H1 (cell line): ENCODE data around the gene RPS6KA2. TPM values are rescaled to one million over a fixed set of nuclear protein-coding genes. Genes with fewer than 3 reads are reported as not detected.

Source experiments
- CTCF ChIA-PET: fragments of 300-600 bp; sonication (Branson Sonifier 250); formaldehyde crosslinking; loops from one replicate; lab custom pipeline; 2021; ENCODE audit not compliant: partially characterized antibody; lab: Charles Lee
- POLR2A ChIA-PET: fragments of 300-600 bp; sonication (Branson Sonifier 250); formaldehyde crosslinking; loops from one replicate; lab custom pipeline; 2021; ENCODE audit warnings: inconsistent platforms; ENCODE audit not compliant: partially characterized antibody; lab: Charles Lee
- DNase-seq, 2 experiments: peaks; one replicate each; pipeline versions ENCODE4 v3.0.0 to v3.0.0-alpha.2; 2010 to 2022; ENCODE audit warnings: low spot score in 2 of 2, low read depth in 1 of 2, mixed read lengths in 1 of 2
- FAIRE-seq: peaks from 2 replicates; lab custom pipeline; 2011; peaks lifted over from hg19 to GRCh38; lab: Jason Lieb, UNC
- H2AFZ ChIP-seq: 2 replicates; pipeline ENCODE4 v1.8.1; 2012; ENCODE audit warnings: low read length, inconsistent platforms
- H2AK5ac ChIP-seq: 2 replicates; pipeline ENCODE4 v1.6.1; 2013; ENCODE audit warnings: low read depth, low read length
- H2BK120ac ChIP-seq: replicated peaks from 2 replicates; pipeline ENCODE3; 2013; ENCODE audit warnings: low read depth, low read length, inconsistent platforms
- H2BK12ac ChIP-seq: 2 replicates; pipeline ENCODE4 v1.6.1; 2013; ENCODE audit warnings: low read depth, low read length
- H2BK15ac ChIP-seq: 2 replicates; pipeline ENCODE4 v1.6.1; 2013; ENCODE audit warnings: low read length
- H2BK20ac ChIP-seq: 2 replicates; pipeline ENCODE4 v1.6.1; 2013; ENCODE audit warnings: low read length
- H2BK5ac ChIP-seq: 2 replicates; pipeline ENCODE4 v1.6.1; 2013; ENCODE audit warnings: low read depth, low read length
- H3K14ac ChIP-seq: 2 replicates; pipeline ENCODE4 v1.6.1; 2013; ENCODE audit warnings: inconsistent platforms; ENCODE audit not compliant: insufficient read length
- H3K18ac ChIP-seq: 2 replicates; pipeline ENCODE4 v1.6.1; 2013; ENCODE audit warnings: low read length; ENCODE audit errors: extremely low read depth
- H3K23ac ChIP-seq: 2 replicates; pipeline ENCODE4 v1.6.1; 2013; ENCODE audit warnings: inconsistent platforms; ENCODE audit not compliant: insufficient read length
- H3K23me2 ChIP-seq: 2 replicates; pipeline ENCODE4 v1.6.1; 2013; ENCODE audit warnings: low read depth, low read length
- H3K27ac ChIP-seq: 2 replicates; pipeline ENCODE4 v1.6.1; 2011; ENCODE audit warnings: low read depth, low read length, inconsistent platforms
- H3K27me3 ChIP-seq, 4 experiments: replicated peaks in 1 of 4; 1 replicate in 1 of 4; 2 replicates in 3 of 4; pipeline versions ENCODE4 v1.6.1 to v1.8.1; 2011 to 2013; ENCODE audit warnings: low read length in 3 of 4, mild to moderate bottlenecking in 3 of 4, inconsistent platforms in 2 of 4, mixed read lengths in 2 of 4, moderate library complexity in 1 of 4; ENCODE audit not compliant: control insufficient read depth in 3 of 4, insufficient read depth in 3 of 4; ENCODE audit errors: extremely low read depth in 1 of 4
- H3K36me3 ChIP-seq, 4 experiments: 2 replicates each; pipeline versions ENCODE4 v1.6.1 to v1.8.1; 2011 to 2013; ENCODE audit warnings: mild to moderate bottlenecking in 4 of 4, low read length in 3 of 4, moderate library complexity in 2 of 4, control low read depth in 1 of 4, inconsistent platforms in 1 of 4; ENCODE audit not compliant: insufficient read depth in 4 of 4, control insufficient read depth in 2 of 4
- H3K4ac ChIP-seq: replicated peaks from 2 replicates; pipeline ENCODE3; 2013; ENCODE audit warnings: low read length, low read depth, mixed read lengths, inconsistent platforms; ENCODE audit not compliant: insufficient read length
- H3K4me1 ChIP-seq, 4 experiments: replicated peaks in 1 of 4; 1 replicate in 1 of 4; 2 replicates in 3 of 4; pipeline versions ENCODE4 v1.6.1 to v1.8.1; 2011 to 2013; ENCODE audit warnings: low read length in 3 of 4, inconsistent platforms in 2 of 4, mixed read lengths in 1 of 4; ENCODE audit not compliant: insufficient read depth in 4 of 4, control insufficient read depth in 3 of 4
- H3K4me2 ChIP-seq, 2 experiments: 2 replicates each; pipeline versions ENCODE4 v1.6.1 to v1.8.1; 2011 to 2013; ENCODE audit warnings: low read depth in 2 of 2, low read length in 2 of 2, control low read depth in 1 of 2, inconsistent platforms in 1 of 2, mild to moderate bottlenecking in 1 of 2; ENCODE audit not compliant: insufficient read depth in 1 of 2
- H3K4me3 ChIP-seq, 4 experiments: fragments of 200-600, 300-600 bp in 1 of 4; sonication (generic), shearing (Covaris generic), sonication (Bioruptor Twin) in 1 of 4; 2 replicates each; pipeline versions ENCODE4 v1.5.1 to v1.8.1; 2011 to 2016; ENCODE audit warnings: low read length in 4 of 4, low read depth in 3 of 4, control low read depth in 2 of 4, inconsistent platforms in 2 of 4, mild to moderate bottlenecking in 2 of 4, mixed read lengths in 1 of 4, moderate library complexity in 1 of 4; ENCODE audit not compliant: insufficient read depth in 2 of 4; ENCODE audit errors: extremely low read depth in 1 of 4
- H3K56ac ChIP-seq: replicated peaks from 2 replicates; pipeline ENCODE3; 2013; ENCODE audit warnings: low read depth, mild to moderate bottlenecking, mixed read lengths, low read length, inconsistent platforms; ENCODE audit not compliant: insufficient read length
- H3K79me1 ChIP-seq: 2 replicates; pipeline ENCODE4 v1.6.1; 2013; ENCODE audit warnings: low read depth, low read length, control low read depth
- H3K79me2 ChIP-seq, 2 experiments: 2 replicates each; pipeline versions ENCODE4 v1.6.1 to v1.8.1; 2012 to 2013; ENCODE audit warnings: low read length in 2 of 2, mild to moderate bottlenecking in 2 of 2, inconsistent platforms in 1 of 2; ENCODE audit not compliant: insufficient read depth in 2 of 2, control insufficient read depth in 1 of 2
- H3K9ac ChIP-seq, 4 experiments: replicated peaks in 1 of 4; 1 replicate in 1 of 4; 2 replicates in 3 of 4; pipeline versions ENCODE4 v1.6.1 to v1.8.1; 2011 to 2013; ENCODE audit warnings: low read depth in 3 of 4, low read length in 3 of 4, control low read depth in 2 of 4, mild to moderate bottlenecking in 2 of 4, moderate library complexity in 2 of 4, inconsistent platforms in 1 of 4; ENCODE audit errors: extremely low read depth in 1 of 4
- H3K9me3 ChIP-seq, 2 experiments: 2 replicates each; pipeline versions ENCODE4 v1.6.1 to v1.8.1; 2012 to 2013; ENCODE audit warnings: mild to moderate bottlenecking in 2 of 2, moderate library complexity in 2 of 2, control low read depth in 1 of 2, inconsistent platforms in 1 of 2, low read depth in 1 of 2, low read length in 1 of 2, mixed read lengths in 1 of 2; ENCODE audit not compliant: insufficient read depth in 2 of 2
- H4K20me1 ChIP-seq, 2 experiments: replicated peaks in 1 of 2; 2 replicates each; pipeline versions ENCODE3 to v1.8.1; 2011 to 2013; ENCODE audit warnings: inconsistent platforms in 2 of 2, low read length in 2 of 2, mild to moderate bottlenecking in 1 of 2; ENCODE audit not compliant: insufficient read depth in 2 of 2, control insufficient read depth in 1 of 2
- H4K5ac ChIP-seq: 2 replicates; pipeline ENCODE4 v1.6.1; 2013; ENCODE audit warnings: low read length, low read depth, mixed read lengths, inconsistent platforms; ENCODE audit not compliant: insufficient read length
- H4K8ac ChIP-seq: 2 replicates; pipeline ENCODE4 v1.8.0; 2013; ENCODE audit warnings: mild to moderate bottlenecking, moderate library complexity, low read length, inconsistent platforms; ENCODE audit not compliant: insufficient read depth; ENCODE audit errors: extremely low read depth
- H4K91ac ChIP-seq: replicated peaks from 2 replicates; pipeline ENCODE3; 2013; ENCODE audit warnings: low read length, mixed read lengths, inconsistent platforms; ENCODE audit not compliant: insufficient read length
- ASH2L ChIP-seq: fragments of 200-600, 300-600 bp; sonication (generic); IDR thresholded peaks from one replicate; pipeline ENCODE4 v1.7.1; 2017; ENCODE audit warnings: low read length
- CBX5 ChIP-seq: fragments of 300-800, 300-1000 bp; sonication (generic); IDR thresholded peaks from 2 replicates; pipeline ENCODE4 v1.7.1; 2016; ENCODE audit warnings: antibody characterized with exemption, low read length, low read depth
- E2F6 ChIP-seq: IDR thresholded peaks from 2 replicates; pipeline ENCODE4 v1.6.1; 2012; ENCODE audit warnings: inconsistent platforms
- EP300 ChIP-seq, 2 experiments: IDR thresholded peaks; 1 replicate in 1 of 2; 2 replicates in 1 of 2; pipeline ENCODE4 v1.6.1; 2011 to 2012; ENCODE audit warnings: low read depth in 2 of 2, low read length in 2 of 2, mild to moderate bottlenecking in 2 of 2, borderline replicate concordance in 1 of 2, inconsistent platforms in 1 of 2, moderate library complexity in 1 of 2
- FOSL1 ChIP-seq: IDR thresholded peaks from 2 replicates; pipeline ENCODE4 v1.6.1; 2011; ENCODE audit warnings: mild to moderate bottlenecking, low read depth, low read length, moderate library complexity; ENCODE audit not compliant: insufficient read depth
- MAFK ChIP-seq: IDR thresholded peaks from 2 replicates; pipeline ENCODE4 v1.6.1; 2012; ENCODE audit warnings: low read depth, mild to moderate bottlenecking, improper control_type of control experiment, low read length
- MAX ChIP-seq: IDR thresholded peaks from 2 replicates; pipeline ENCODE4 v1.6.1; 2012; ENCODE audit warnings: inconsistent platforms
- NRF1 ChIP-seq: IDR thresholded peaks from 2 replicates; pipeline ENCODE4 v1.6.1; 2011; ENCODE audit warnings: mild to moderate bottlenecking, low read depth, low read length, improper control_type of control experiment
- SIX5 ChIP-seq: IDR thresholded peaks from 2 replicates; pipeline ENCODE4 v1.6.1; 2011; ENCODE audit warnings: mild to moderate bottlenecking, low read depth, low read length
- TEAD4 ChIP-seq: IDR thresholded peaks from 2 replicates; pipeline ENCODE4 v1.6.1; 2012; ENCODE audit warnings: low read depth, low read length, inconsistent platforms, mixed read lengths
- ZNF274 ChIP-seq: IDR thresholded peaks from 2 replicates; pipeline ENCODE4 v1.7.0; 2012; ENCODE audit warnings: low read length, borderline replicate concordance; ENCODE audit errors: extremely low read depth
- WGBS, 2 experiments: shearing (Covaris generic) in 1 of 2; methylation state at CpG; one replicate each; pipeline versions ENCODE4 v1.1.6 to v1.1.7; 2013 to 2015; ENCODE audit warnings: low lambda C conversion rate in 2 of 2, mixed read lengths in 2 of 2, inconsistent platforms in 1 of 2, low coverage in 1 of 2, missing lambda C conversion rate in 1 of 2; ENCODE audit not compliant: insufficient replicate concordance in 2 of 2, insufficient coverage in 1 of 2, insufficient read length in 1 of 2; ENCODE audit errors: extremely low coverage in 1 of 2, missing lambda C conversion rate in 1 of 2; 5-methylcytosine and 5-hydroxymethylcytosine counted together
- polyA plus RNA-seq, 7 experiments: library from polyadenylated mRNA; depleted of rRNA in 3 of 7; stranded (reverse) in 5 of 7; unstranded in 2 of 7; fragments of >200 nt in 5 of 7; fragments of 200-250 nt in 2 of 7; gene quantifications; 1 replicate in 5 of 7; 2 replicates in 1 of 7; 4 replicates in 1 of 7; pipeline versions ENCODE4 v1.2.1 to v1.2.3, GENCODE V29; 2011 to 2013; ENCODE audit warnings: missing spikeins in 2 of 7, mixed read lengths in 2 of 7
- total RNA-seq: library from RNA; stranded (reverse); fragmentation: NEBNext Ultra II Directional; extraction: Animal tissue kit (Norgen Biotek cat#: 25700); gene quantifications from 2 replicates; pipeline ENCODE4 v1.2.1, GENCODE V29; 2021
- TF ChIP-seq, protein P1 (sequence below): IDR thresholded peaks from 2 replicates; pipeline ENCODE4 v1.6.1; 2012; ENCODE audit warnings: low read length, inconsistent platforms

Gene RPS6KA2
- total and polyA plus RNA-seq, 2 of the 8 experiments (the other 6 are each of a cell fraction or from before 2014, with no cell fraction given) = 8.8 to 25.7 TPM

- no peak for FAIRE-seq
- TF ChIP-seq CBX5 = no peak
- TF ChIP-seq SIX5 = no peak
- no peak for TF ChIP-seq ZNF274
- TF ChIP-seq MAFK = no peak
- TF ChIP-seq ASH2L = no peak
- TF ChIP-seq NRF1 = no peak
- TF ChIP-seq FOSL1 = no peak
- no peak for TF ChIP-seq MAX
- TF ChIP-seq, protein P1, sequence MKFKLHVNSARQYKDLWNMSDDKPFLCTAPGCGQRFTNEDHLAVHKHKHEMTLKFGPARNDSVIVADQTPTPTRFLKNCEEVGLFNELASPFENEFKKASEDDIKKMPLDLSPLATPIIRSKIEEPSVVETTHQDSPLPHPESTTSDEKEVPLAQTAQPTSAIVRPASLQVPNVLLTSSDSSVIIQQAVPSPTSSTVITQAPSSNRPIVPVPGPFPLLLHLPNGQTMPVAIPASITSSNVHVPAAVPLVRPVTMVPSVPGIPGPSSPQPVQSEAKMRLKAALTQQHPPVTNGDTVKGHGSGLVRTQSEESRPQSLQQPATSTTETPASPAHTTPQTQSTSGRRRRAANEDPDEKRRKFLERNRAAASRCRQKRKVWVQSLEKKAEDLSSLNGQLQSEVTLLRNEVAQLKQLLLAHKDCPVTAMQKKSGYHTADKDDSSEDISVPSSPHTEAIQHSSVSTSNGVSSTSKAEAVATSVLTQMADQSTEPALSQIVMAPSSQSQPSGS = no peak
- no peak for TF ChIP-seq TEAD4
- no peak for TF ChIP-seq EP300 (IDR thresholded peaks at IDR 0.05; ENCODE audit: borderline replicate concordance in 1 of 2, low read depth in 2 of 2, low read length in 2 of 2)
- TF ChIP-seq E2F6 = no peak
Observed at GRCh38 chr6:166393535-166393823, 233.6 kb downstream of the RPS6KA2 start.

More at GRCh38 chr6:166393535-166393823, 233.6 kb downstream of the RPS6KA2 start:
- Histone ChIP-seq H2BK20ac (no peak overlapping the region), H3K23me2 (no peaks in the 10 kb centered on the region), H3K4me1 (no peaks in the 10 kb centered on the region; a peak in 1 of 7 replicates), H2BK5ac (no peak overlapping the region), H3K27me3 (no peaks in the 10 kb centered on the region; a peak in 1 of 7 replicates), H2BK12ac (no peak overlapping the region), H3K4me2 (no peak overlapping the region), H2BK15ac (no peak overlapping the region), H3K56ac (no peak overlapping the region), H3K23ac (no peak overlapping the region), H2AK5ac (no peak overlapping the region), H3K36me3 (no peaks in the 10 kb centered on the region), H4K5ac (no peak overlapping the region), H3K79me1 (no peaks in the 10 kb centered on the region), H4K8ac (no peak overlapping the region), H3K9ac (no peak overlapping the region), H3K14ac (no peak overlapping the region), H2BK120ac (no peak overlapping the region), H3K9me3 (peaks cover 0 to 4% of the 10 kb centered on the region in 2 experiments; a peak in 2 of 4 replicates), H3K18ac (no peak overlapping the region), H2AFZ (no peak overlapping the region), H4K91ac (no peak overlapping the region), H3K27ac (no peak overlapping the region), H3K4ac (no peak overlapping the region), H3K4me3 (no peak overlapping the region), H4K20me1 (no peaks in the 10 kb centered on the region), H3K79me2 (no peaks in the 10 kb centered on the region)
- 90% methylated on average over 24 of the region's 27 CpGs; no CpG with 5 or more reads in 1 of the 2 experiments for WGBS, 2 experiments
- CTCF ChIA-PET = interaction anchor here (0.8 to 2.1 kb wide), 9 partner anchors 12 to 238 kb away, joined by 3 to 7 read pairs (median 3); no protein-coding TSS in a partner anchor
- POLR2A ChIA-PET = no interaction called here
- DNase-seq = no peak
